ENCODE results near the gene MAP7D3.
"Not testable (repeated sequence)": the region's sequence is repeated elsewhere in the genome, so short reads cannot be mapped to it uniquely, and the experiment has no call there.

The MAP7D3 gene

GRCh38 chrX:136251041-136251991, at the start of gene MAP7D3:
MAP7D3 (minus strand) TSS chrX:136251400; CDS start chrX:136251358, 42 bp downstream.
- peak; percentile 51 for DNase-seq

- DNase-seq = not testable (repeated sequence)
Measured at GRCh38 chrX:136300721-136301120, 49.5 kb upstream of the MAP7D3 start, which contains the start of gene ADGRG4. ADGRG4 (plus strand) TSS chrX:136300963; CDS start chrX:136308778, 7,815 bp downstream.

GRCh38 chrX:136295380-136295779, 44.2 kb upstream of the MAP7D3 start:
- no peak for DNase-seq

- no peak for DNase-seq
Measured at GRCh38 chrX:136292656-136293055, 41.5 kb upstream of the MAP7D3 start.

GRCh38 chrX:136291824-136292223, 40.6 kb upstream of the MAP7D3 start:
- no peak for DNase-seq

GRCh38 chrX:136286375-136286774, 35.2 kb upstream of the MAP7D3 start:
- DNase-seq = not testable (repeated sequence)

GRCh38 chrX:136275553-136275952, 24.4 kb upstream of the MAP7D3 start:
- DNase-seq = no peak

GRCh38 chrX:136273986-136274385, 22.8 kb upstream of the MAP7D3 start:
- no peak for DNase-seq

- no peak for DNase-seq
Measured at GRCh38 chrX:136272325-136272724, 21.1 kb upstream of the MAP7D3 start.

- no peak for DNase-seq
Measured at GRCh38 chrX:136271300-136271699, 20.1 kb upstream of the MAP7D3 start.

GRCh38 chrX:136269921-136270320, 18.7 kb upstream of the MAP7D3 start:
- DNase-seq = no peak

GRCh38 chrX:136268051-136269048, 17.1 kb upstream of the MAP7D3 start:
- peak; percentile 37 for DNase-seq

GRCh38 chrX:136266828-136267227, 15.6 kb upstream of the MAP7D3 start:
- no peak for DNase-seq

GRCh38 chrX:136262812-136263315, 11.7 kb upstream of the MAP7D3 start:
- no peak for DNase-seq

- no peak for DNase-seq
Measured at GRCh38 chrX:136262243-136262642, 11.0 kb upstream of the MAP7D3 start.

- no peak for DNase-seq
Measured at GRCh38 chrX:136261321-136261720, 10.1 kb upstream of the MAP7D3 start.

- peak; percentile 96 for DNase-seq
Measured at GRCh38 chrX:136260776-136261175, 9.6 kb upstream of the MAP7D3 start.

GRCh38 chrX:136259543-136259942, 8.3 kb upstream of the MAP7D3 start:
- DNase-seq = peak; percentile 77

GRCh38 chrX:136258951-136259350, 7.8 kb upstream of the MAP7D3 start:
- no peak for DNase-seq

- DNase-seq = no peak
Measured at GRCh38 chrX:136256026-136256425, 4.8 kb upstream of the MAP7D3 start.

- DNase-seq = no peak
Measured at GRCh38 chrX:136255541-136255940, 4.3 kb upstream of the MAP7D3 start.

GRCh38 chrX:136250191-136251040, 784 bp downstream of the MAP7D3 start:
- DNase-seq = no peak

Data from fibroblast of upper back skin (primary cell).